Frontal cortex (tissue), 4 donors: ENCODE measurements around the gene TMEM270. TPM values are rescaled to one million over a fixed set of nuclear protein-coding genes. Genes with fewer than 3 reads are reported as not detected.

ENCODE experiments used
- DNase-seq, 2 donors: peaks; one replicate each; pipeline ENCODE4 v3.0.0; 2012; ENCODE audit warnings: low spot score in 2 of 2
- FAIRE-seq: peaks from 2 replicates; lab custom pipeline; 2012; peaks lifted over from hg19 to GRCh38; lab: Jason Lieb, UNC
- total RNA-seq: library from RNA; depleted of rRNA; stranded (reverse); fragments of >200 nt; gene quantifications from one replicate; pipeline ENCODE4 v1.2.3, GENCODE V29; 2014
- donor health status: control.
- donor health status: control.
- donor health status: control.

The TMEM270 gene
- total RNA-seq, 1 donor from 2014 or later: not detected

GRCh38 chr7:73901231-73901822 is 40.4 kb downstream of the TMEM270 start:
- FAIRE-seq: no peak
- DNase-seq: no peak

DNA sequence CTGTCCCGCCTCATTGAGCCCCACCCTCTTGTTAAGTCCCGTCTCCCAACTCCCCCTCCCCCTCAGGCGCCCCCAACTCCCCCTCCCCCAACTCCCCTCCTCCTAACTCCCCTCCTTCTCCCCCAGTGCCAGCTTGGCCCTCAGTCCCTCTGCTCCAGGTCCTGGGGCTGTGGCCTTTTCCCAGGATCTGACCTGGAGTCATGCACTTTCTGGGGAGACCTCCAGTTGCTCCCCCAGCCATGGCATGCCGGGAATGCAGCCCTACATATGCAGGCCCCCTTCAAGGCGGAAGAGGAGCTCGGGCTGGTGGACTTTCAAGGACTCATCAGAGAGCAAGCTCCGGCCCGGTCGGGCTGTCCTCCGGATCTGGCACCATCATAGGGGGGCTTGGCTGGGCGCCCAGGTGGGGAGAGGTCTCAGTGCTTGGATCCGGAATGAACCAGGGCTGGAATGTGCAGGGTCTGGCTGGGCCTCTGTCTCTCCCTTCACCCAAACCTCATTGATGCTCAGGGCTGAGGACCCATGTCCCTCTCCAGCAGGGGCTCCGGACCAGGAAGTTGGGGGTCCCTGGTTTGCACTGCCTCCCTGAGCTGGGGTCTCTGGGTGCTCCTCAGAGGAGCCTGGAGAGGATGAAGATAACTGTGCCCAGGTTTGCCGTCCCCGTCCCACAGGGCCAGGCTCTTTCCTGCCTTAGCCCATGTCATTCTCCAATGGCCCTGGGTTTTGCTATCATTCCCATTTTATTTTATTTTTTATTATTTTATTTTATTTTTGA is 41.1 kb downstream of the TMEM270 start:
- DNase-seq (no peak), FAIRE-seq (no peak)

- FAIRE-seq (no peak), DNase-seq (no peak)
Observed at GRCh38 chr7:73903321-73904218, 42.6 kb downstream of the TMEM270 start.

- FAIRE-seq (no peak), DNase-seq (peak in 1 of 2 donors; percentile 48)
Observed at GRCh38 chr7:73904219-73905137, 43.5 kb downstream of the TMEM270 start.

DNA sequence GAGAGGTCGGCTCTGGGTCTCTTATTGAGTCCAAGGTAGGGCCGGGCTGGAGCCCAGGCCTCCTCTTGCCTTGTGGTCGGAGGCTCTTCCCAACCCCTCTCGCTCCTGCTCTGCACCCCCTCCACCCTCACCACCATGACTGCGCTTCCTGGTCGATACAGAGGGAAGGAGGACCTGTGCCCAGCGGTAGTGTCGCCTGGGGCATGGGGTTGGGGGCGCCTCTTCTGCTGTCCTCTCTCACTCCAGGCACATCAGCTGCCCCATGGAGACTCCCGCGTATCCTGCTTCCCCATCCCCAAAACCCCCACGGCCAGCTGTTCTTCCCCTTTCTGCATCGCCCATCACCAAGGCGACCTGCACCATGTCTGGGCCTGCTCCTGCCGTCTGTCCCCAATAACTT is 44.4 kb downstream of the TMEM270 start:
- DNase-seq (peak in 1 of 2 donors; percentile 5), FAIRE-seq (no peak)

- DNase-seq: no peak
- FAIRE-seq: no peak
Observed at GRCh38 chr7:73906874-73907273, 45.9 kb downstream of the TMEM270 start.

- FAIRE-seq: no peak
- DNase-seq: no peak
Observed at GRCh38 chr7:73907554-73908122, 46.7 kb downstream of the TMEM270 start.

- FAIRE-seq: no peak
- DNase-seq: no peak
Observed at GRCh38 chr7:73908123-73908611, 47.2 kb downstream of the TMEM270 start.

DNA sequence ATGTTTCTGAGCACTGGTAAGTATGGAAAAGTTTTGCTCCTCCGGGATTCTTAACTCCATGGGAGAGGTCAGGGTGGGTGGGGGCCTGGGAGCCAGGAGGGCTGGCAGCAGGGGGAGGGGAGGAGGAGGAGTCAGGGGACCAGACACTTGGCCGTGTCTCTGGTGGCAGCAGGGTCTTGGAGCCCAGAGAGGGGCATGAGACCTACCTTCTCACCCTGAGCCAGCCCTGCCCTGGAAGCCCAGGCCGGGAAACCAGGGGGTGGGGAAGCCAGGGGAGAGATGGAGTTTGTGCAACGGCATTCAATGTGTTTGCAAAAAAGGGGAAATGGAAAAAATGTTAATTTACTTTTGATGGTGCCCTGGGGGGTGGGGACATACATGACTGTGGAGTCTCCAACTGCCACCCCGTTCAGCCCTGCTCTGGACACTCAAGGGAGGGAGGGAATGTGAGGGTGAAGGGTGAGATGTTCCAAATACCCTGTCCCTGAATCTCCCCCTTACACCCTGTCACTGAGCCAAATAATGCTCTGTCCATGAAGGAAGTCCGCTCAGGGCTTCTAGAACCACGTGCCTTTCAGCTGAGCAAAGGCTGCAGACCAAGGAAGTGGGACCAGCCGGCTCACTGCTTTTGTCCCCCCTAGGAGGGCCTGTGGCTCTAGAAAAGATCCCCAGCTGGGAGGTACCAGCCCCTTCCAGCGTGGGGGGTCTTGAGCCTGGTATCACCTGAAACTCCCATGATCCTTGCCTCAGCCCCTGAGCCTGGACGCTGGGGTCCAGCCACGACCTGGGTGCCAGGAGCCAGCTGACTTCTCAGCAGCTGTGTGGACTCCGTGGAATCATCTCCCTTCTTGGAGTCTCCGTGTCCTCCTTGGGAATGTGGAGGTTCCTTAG is 48.3 kb downstream of the TMEM270 start:
- FAIRE-seq: no peak
- DNase-seq: no peak

GRCh38 chr7:73909996-73910395 is 49.0 kb downstream of the TMEM270 start:
- DNase-seq (no peak), FAIRE-seq (no peak)

GRCh38 chr7:73912223-73912622 is 51.3 kb downstream of the TMEM270 start:
- FAIRE-seq: no peak
- no peak for DNase-seq

Other genes with a start within 250 kb of the TMEM270 start
- gene MLXIPL, start 236.6 kb upstream of the TMEM270 start, total RNA-seq: not detected
- 26.1 TPM for gene VPS37D, start 193.3 kb upstream of the TMEM270 start, total RNA-seq
- gene DNAJC30, start 177.7 kb upstream of the TMEM270 start, total RNA-seq: 2.4 TPM
- gene BUD23, start 177.6 kb upstream of the TMEM270 start, total RNA-seq: 30.2 TPM
- 62.0 TPM for gene STX1A, start 141.5 kb upstream of the TMEM270 start, total RNA-seq
- 5.7 TPM for gene ABHD11, start 122.4 kb upstream of the TMEM270 start, total RNA-seq
- gene CLDN3, start 90.9 kb upstream of the TMEM270 start, total RNA-seq: not detected
- not detected for gene CLDN4, start 30.2 kb upstream of the TMEM270 start, total RNA-seq
- 0.41 TPM for gene METTL27, start 18.6 kb upstream of the TMEM270 start, total RNA-seq
- 11.0 TPM for gene ELN, start 167.0 kb downstream of the TMEM270 start, total RNA-seq
- gene LIMK1, start 222.6 kb downstream of the TMEM270 start, total RNA-seq: 15.5 TPM